HEK293T (cell line): ENCODE results near the gene PPM1H.

Experiments used
- ARNT ChIP-seq: fragments of 450-650 bp; IDR thresholded peaks from 2 replicates; pipeline ENCODE4 v1.6.1; 2017; ENCODE audit warnings: mild to moderate bottlenecking
- BHLHE40 ChIP-seq: fragments of 450-650 bp; IDR thresholded peaks from 2 replicates; pipeline ENCODE4 v1.6.1; 2016; ENCODE audit warnings: mild to moderate bottlenecking, moderate library complexity, borderline replicate concordance
- CTBP1 ChIP-seq: fragments of 450-650 bp; IDR thresholded peaks from 2 replicates; pipeline ENCODE4 v1.6.1; 2016; ENCODE audit warnings: borderline replicate concordance
- ELF4 ChIP-seq: fragments of 450-650 bp; IDR thresholded peaks from 2 replicates; pipeline ENCODE4 v1.6.1; 2017; ENCODE audit warnings: antibody characterized with exemption
- FOXK2 ChIP-seq: fragments of 450-650 bp; IDR thresholded peaks from 2 replicates; pipeline ENCODE4 v1.6.1; 2016; ENCODE audit warnings: mild to moderate bottlenecking
- FOXM1 ChIP-seq: fragments of 450-650 bp; IDR thresholded peaks from 2 replicates; pipeline ENCODE4 v1.6.1; 2017; ENCODE audit warnings: mild to moderate bottlenecking, borderline replicate concordance
- HDGF ChIP-seq: fragments of 450-650 bp; IDR thresholded peaks from 2 replicates; pipeline ENCODE4 v1.6.1; 2017; ENCODE audit warnings: antibody characterized with exemption, borderline replicate concordance
- L3MBTL2 ChIP-seq: fragments of 450-650 bp; conservative IDR thresholded peaks from 2 replicates; pipeline ENCODE4 v1.6.1; 2016; ENCODE audit warnings: mild to moderate bottlenecking
- LEF1 ChIP-seq: fragments of 450-650 bp; IDR thresholded peaks from 2 replicates; pipeline ENCODE4 v1.6.1; 2017; ENCODE audit warnings: mild to moderate bottlenecking, borderline replicate concordance
- SP1 ChIP-seq: fragments of 450-650 bp; IDR thresholded peaks from 2 replicates; pipeline ENCODE4 v1.6.1; 2017
- SUZ12 ChIP-seq: fragments of 450-650 bp; IDR thresholded peaks from 2 replicates; pipeline ENCODE4 v1.6.1; 2016; ENCODE audit warnings: mild to moderate bottlenecking
- ZNF384 ChIP-seq: fragments of 450-650 bp; IDR thresholded peaks from 2 replicates; pipeline ENCODE4 v1.6.1; 2016
- TF ChIP-seq, protein P1 (sequence below): fragments of 450-650 bp; IDR thresholded peaks from 2 replicates; pipeline ENCODE4 v1.6.1; 2016

DNA sequence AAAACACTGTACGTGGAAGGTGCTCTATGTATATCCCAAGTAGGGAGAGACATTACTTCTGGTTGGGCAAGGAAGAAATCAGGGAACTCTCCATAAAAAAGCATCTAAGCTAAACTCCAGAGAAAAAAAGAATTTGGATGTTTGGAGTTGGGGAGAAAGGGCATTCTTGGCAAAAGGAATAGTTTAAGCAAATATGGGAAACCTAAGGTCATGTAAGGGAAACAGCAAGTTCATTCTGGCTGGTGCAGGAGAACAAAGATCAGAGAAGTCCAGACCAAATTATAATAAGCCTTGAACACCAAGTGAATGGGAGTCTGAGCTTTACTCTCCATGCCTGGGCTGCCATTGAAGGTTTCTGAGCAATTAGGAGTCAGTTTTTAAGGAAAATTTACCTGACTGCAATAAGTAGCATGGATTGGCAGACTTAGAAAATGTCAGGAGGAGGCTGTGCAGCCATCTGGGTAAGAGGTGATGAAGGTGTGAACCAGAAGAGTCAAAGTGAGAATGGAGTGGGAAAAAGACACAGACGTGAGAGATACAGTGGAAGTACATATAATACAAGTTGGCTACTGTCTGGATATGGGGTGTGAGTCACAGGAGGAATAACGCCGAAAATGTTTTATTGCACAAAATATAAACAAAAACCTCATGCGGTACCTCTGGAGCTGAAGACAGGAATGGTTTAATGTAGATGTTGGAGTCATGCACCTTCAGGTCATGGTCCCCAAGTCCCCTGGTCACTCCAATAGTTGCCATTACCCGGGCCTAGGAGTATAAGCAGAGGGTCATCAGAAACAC is 245.7 kb downstream of the PPM1H start:
- TF ChIP-seq, protein P1, sequence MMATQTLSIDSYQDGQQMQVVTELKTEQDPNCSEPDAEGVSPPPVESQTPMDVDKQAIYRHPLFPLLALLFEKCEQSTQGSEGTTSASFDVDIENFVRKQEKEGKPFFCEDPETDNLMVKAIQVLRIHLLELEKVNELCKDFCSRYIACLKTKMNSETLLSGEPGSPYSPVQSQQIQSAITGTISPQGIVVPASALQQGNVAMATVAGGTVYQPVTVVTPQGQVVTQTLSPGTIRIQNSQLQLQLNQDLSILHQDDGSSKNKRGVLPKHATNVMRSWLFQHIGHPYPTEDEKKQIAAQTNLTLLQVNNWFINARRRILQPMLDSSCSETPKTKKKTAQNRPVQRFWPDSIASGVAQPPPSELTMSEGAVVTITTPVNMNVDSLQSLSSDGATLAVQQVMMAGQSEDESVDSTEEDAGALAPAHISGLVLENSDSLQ = no peak
- TF ChIP-seq HDGF = no peak
- TF ChIP-seq SP1 = no peak
- no peak for TF ChIP-seq SUZ12
- TF ChIP-seq FOXM1 = no peak
- TF ChIP-seq ELF4 = no peak
- TF ChIP-seq ZNF384 = no peak
- no peak for TF ChIP-seq BHLHE40
- TF ChIP-seq FOXK2 = no peak
- TF ChIP-seq L3MBTL2 = no peak
- TF ChIP-seq LEF1 = no peak
- no peak for TF ChIP-seq CTBP1
- TF ChIP-seq ARNT = no peak
